Endothelial cell (in vitro differentiated cells): Measurements from ENCODE around the gene ETFA. TPM values are rescaled to one million over a fixed set of nuclear protein-coding genes. Genes with fewer than 3 reads are reported as not detected.
"Not testable (repeated sequence)": the region's sequence is repeated elsewhere in the genome, so short reads cannot be mapped to it uniquely, and the experiment has no call there.

ENCODE experiments used
- DNase-seq: peaks from one replicate; pipeline ENCODE4 v3.0.0; 2021; ENCODE audit warnings: low spot score
- H3K27ac Mint-ChIP-seq: one replicate; pipeline ENCODE4 v1.8.0; 2021; ENCODE audit warnings: mixed read lengths, inconsistent platforms; ENCODE audit not compliant: unreplicated experiment
- H3K27me3 Mint-ChIP-seq: one replicate; pipeline ENCODE4 v1.8.0; 2021; ENCODE audit warnings: mild to moderate bottlenecking, moderate library complexity, mixed read lengths, inconsistent platforms; ENCODE audit not compliant: unreplicated experiment
- H3K36me3 Mint-ChIP-seq: one replicate; pipeline ENCODE4 v1.8.0; 2021; ENCODE audit warnings: mild to moderate bottlenecking, low read depth, mixed read lengths, inconsistent platforms; ENCODE audit not compliant: unreplicated experiment
- H3K4me1 Mint-ChIP-seq: one replicate; pipeline ENCODE4 v1.8.0; 2021; ENCODE audit warnings: mild to moderate bottlenecking, mixed read lengths, inconsistent platforms; ENCODE audit not compliant: unreplicated experiment
- H3K4me3 Mint-ChIP-seq: one replicate; pipeline ENCODE4 v1.8.0; 2021; ENCODE audit warnings: mild to moderate bottlenecking, mixed read lengths, inconsistent platforms; ENCODE audit not compliant: unreplicated experiment
- H3K9me3 Mint-ChIP-seq: one replicate; pipeline ENCODE4 v1.8.0; 2021; ENCODE audit warnings: mixed read lengths, inconsistent platforms; ENCODE audit not compliant: unreplicated experiment
- total RNA-seq: library from RNA; stranded (reverse); fragmentation: NEBNext Ultra II Directional; extraction: Animal tissue kit (Norgen Biotek cat#: 25700); gene quantifications from one replicate; pipeline ENCODE4 v1.2.1, GENCODE V29; 2021; ENCODE audit not compliant: unreplicated experiment
- TF ChIP-seq, protein P1 (sequence below): fragments of 200-600 bp; sonication (generic); IDR thresholded peaks from one replicate; pipeline ENCODE4 v1.5.0; 2021; ENCODE audit warnings: antibody characterized with exemption; ENCODE audit not compliant: unreplicated experiment

Gene ETFA
- total RNA-seq, 1 donor from 2014 or later = 103 TPM

DNA sequence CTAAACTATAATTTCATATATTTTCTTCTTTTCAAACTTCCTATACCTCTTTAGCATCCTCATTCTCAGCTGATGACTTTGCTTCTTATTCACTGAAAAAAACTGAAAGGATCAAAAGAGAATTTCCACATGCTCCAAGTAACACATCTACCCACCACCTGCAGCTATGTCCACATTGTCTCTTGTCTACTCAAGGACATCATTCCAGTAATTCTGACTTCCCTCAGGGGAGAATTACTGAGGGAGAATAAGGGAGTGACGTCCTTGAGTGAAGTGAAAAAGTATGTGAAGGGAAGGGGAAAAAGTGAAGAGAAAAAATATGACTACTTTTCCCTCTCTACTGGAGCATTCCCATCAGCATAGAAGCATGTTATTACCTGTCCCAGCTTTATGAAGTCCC lies 32.6 kb downstream of the ETFA start:
- TF ChIP-seq, protein P1, sequence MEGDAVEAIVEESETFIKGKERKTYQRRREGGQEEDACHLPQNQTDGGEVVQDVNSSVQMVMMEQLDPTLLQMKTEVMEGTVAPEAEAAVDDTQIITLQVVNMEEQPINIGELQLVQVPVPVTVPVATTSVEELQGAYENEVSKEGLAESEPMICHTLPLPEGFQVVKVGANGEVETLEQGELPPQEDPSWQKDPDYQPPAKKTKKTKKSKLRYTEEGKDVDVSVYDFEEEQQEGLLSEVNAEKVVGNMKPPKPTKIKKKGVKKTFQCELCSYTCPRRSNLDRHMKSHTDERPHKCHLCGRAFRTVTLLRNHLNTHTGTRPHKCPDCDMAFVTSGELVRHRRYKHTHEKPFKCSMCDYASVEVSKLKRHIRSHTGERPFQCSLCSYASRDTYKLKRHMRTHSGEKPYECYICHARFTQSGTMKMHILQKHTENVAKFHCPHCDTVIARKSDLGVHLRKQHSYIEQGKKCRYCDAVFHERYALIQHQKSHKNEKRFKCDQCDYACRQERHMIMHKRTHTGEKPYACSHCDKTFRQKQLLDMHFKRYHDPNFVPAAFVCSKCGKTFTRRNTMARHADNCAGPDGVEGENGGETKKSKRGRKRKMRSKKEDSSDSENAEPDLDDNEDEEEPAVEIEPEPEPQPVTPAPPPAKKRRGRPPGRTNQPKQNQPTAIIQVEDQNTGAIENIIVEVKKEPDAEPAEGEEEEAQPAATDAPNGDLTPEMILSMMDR = no peak
- no peak for DNase-seq
- no peaks in the 10 kb centered on the region for H3K27me3 Mint-ChIP-seq
- H3K4me1 Mint-ChIP-seq = no peaks in the 10 kb centered on the region
- no peak overlapping the region for H3K27ac Mint-ChIP-seq
- H3K4me3 Mint-ChIP-seq = no peak overlapping the region
- H3K9me3 Mint-ChIP-seq = no peaks in the 10 kb centered on the region
- peaks cover 28% of the 10 kb centered on the region for H3K36me3 Mint-ChIP-seq

DNA sequence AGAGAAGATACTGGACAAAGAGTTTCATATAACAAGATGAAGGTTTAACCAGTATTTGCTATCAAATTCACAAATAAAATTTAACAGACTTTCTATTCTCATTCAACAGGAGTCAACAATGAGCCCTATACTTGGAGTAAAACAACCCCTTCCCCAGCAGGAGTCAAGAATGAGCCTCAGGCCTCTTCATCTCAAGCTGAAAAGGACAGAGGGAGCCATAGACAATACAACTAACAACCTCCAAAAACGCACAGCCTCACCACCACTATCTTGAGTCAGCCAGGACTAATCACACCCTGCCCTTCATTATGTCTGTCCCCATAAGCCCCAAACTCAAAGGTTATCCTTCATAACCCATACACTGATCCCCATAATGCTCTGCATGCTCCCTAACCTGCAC lies 36.4 kb downstream of the ETFA start:
- Mint-ChIP-seq H3K36me3 (peaks cover 30% of the 10 kb centered on the region), H3K27me3 (peaks cover 2% of the 10 kb centered on the region), H3K9me3 (no peaks in the 10 kb centered on the region), H3K4me1 (no peaks in the 10 kb centered on the region), H3K27ac (no peak overlapping the region), H3K4me3 (no peak overlapping the region)
- DNase-seq = no peak
- TF ChIP-seq, protein P1 = no peak

DNA sequence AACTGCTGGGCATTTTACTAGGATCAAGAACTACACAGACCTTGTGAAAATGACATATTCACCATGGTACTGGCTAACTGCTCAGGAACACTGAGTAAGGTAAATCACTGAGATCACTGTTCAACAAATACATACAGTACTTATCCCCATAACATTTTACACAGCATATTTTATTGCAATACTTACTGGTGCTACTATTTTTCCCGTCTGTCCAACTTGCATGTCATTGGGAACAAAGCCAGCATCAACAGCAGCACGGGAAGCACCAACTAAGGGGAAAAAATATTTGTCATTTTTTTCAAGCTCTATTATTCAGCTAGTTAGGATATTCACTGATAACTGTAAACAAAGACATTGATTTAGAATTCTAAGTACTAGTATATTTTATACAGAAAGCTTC lies 37.0 kb downstream of the ETFA start:
- Mint-ChIP-seq H3K27me3 (peaks cover 2% of the 10 kb centered on the region), H3K36me3 (peaks cover 32% of the 10 kb centered on the region), H3K4me1 (no peaks in the 10 kb centered on the region), H3K4me3 (no peak overlapping the region), H3K9me3 (no peaks in the 10 kb centered on the region), H3K27ac (no peak overlapping the region)
- TF ChIP-seq, protein P1 = no peak
- no peak for DNase-seq

DNA sequence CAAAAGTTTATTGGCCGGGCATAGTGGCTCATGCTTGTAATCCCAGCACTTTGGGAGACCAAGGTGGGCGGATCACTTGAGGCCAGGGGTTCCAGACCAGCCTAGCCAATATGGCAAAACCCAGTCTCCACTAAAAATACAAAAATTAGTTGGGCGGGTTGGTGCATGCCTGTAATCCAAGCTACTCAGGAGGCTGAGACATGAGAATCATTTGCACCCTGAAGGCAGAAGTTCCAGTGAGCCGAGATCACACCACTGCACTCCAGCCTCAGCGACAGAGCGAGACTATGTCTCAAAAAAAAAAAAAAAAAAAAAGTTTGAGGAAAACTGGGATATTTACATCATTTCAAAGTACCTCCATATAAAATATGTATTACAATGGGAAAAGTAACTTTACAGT lies 40.4 kb downstream of the ETFA start:
- peaks cover 3% of the 10 kb centered on the region for H3K27me3 Mint-ChIP-seq
- H3K9me3 Mint-ChIP-seq = no peaks in the 10 kb centered on the region
- no peak for DNase-seq
- no peaks in the 10 kb centered on the region for H3K4me1 Mint-ChIP-seq
- TF ChIP-seq, protein P1 = no peak
- no peak overlapping the region for H3K27ac Mint-ChIP-seq
- peaks cover 52% of the 10 kb centered on the region for H3K36me3 Mint-ChIP-seq
- H3K4me3 Mint-ChIP-seq = no peak overlapping the region

DNA sequence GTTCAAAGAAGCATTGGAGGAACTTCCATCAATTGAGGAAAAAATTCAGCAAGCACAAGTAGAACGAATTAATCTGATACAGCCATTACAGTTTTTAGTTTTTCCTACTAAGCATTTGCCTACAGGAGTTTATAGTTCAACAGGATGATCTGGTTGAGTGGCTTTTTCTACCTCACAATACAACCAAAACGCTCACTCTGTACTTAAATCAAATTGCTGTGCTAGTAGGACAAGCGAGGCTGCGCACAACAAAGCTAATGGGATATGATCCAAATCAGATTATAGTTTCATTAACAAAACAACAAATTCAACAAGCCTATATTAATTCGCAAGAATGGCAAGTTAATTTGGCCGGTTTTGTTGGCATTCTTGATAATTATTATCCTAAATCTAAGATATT lies 44.2 kb downstream of the ETFA start:
- H3K4me1 Mint-ChIP-seq = no peaks in the 10 kb centered on the region
- H3K27me3 Mint-ChIP-seq = peaks cover 3% of the 10 kb centered on the region
- TF ChIP-seq, protein P1 = no peak
- peaks cover 86% of the 10 kb centered on the region for H3K36me3 Mint-ChIP-seq
- no peak overlapping the region for H3K27ac Mint-ChIP-seq
- DNase-seq = no peak
- H3K4me3 Mint-ChIP-seq = no peak overlapping the region
- H3K9me3 Mint-ChIP-seq = peaks cover 21% of the 10 kb centered on the region

DNA sequence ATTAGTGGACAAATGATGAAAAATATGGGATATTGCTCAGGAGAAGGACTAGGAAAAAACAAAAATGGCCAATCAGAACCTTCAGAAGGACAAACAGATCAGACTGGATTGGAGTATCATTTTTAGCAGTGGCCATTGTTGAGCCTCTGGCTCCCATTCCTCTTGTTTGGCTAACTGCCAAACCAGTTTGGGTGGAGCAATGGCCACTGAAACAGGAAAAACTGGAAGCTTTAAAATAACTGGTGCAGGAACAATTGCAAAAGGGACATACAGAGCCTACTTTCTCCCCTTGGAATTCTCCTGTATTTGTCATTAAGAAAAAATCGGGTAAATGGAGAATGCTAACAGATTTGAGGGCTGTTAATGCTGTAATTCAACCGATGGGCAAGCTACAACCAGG lies 45.5 kb downstream of the ETFA start:
- H3K36me3 Mint-ChIP-seq = peaks cover 89% of the 10 kb centered on the region
- H3K9me3 Mint-ChIP-seq = peaks cover 25% of the 10 kb centered on the region
- not testable (repeated sequence) for H3K4me1 Mint-ChIP-seq, DNase-seq, H3K4me3 Mint-ChIP-seq, H3K27me3 Mint-ChIP-seq, H3K27ac Mint-ChIP-seq
